CD4-positive, alpha-beta memory T cell (primary cell): ENCODE measurements around the gene MSI2. TPM values are rescaled to one million over a fixed set of nuclear protein-coding genes. Genes with fewer than 3 reads are reported as not detected.

Experiments
- CTCF ChIA-PET: fragments of 350-600 bp; sonication (Branson Sonifier 250); formaldehyde crosslinking; loops from one replicate; lab custom pipeline; 2021; ENCODE audit warnings: inconsistent platforms; ENCODE audit not compliant: partially characterized antibody; lab: Charles Lee
- POLR2A ChIA-PET: fragments of 350-600 bp; sonication (Branson Sonifier 250); formaldehyde crosslinking; loops from one replicate; lab custom pipeline; 2021; ENCODE audit not compliant: partially characterized antibody; lab: Charles Lee
- DNase-seq, 5 donors: peaks; one replicate each; pipeline versions ENCODE4 v3.0.0 to v3.0.0-alpha.2; 2020 to 2022; ENCODE audit warnings: mixed read lengths in 1 of 5
- H3K27ac ChIP-seq: one replicate; pipeline ENCODE4 v1.7.0; 2013; ENCODE audit warnings: low read depth, low read length
- H3K27me3 ChIP-seq: 2 replicates; pipeline ENCODE4 v1.7.0; 2013; ENCODE audit warnings: mild to moderate bottlenecking, low read length, moderate library complexity; ENCODE audit not compliant: insufficient read depth
- H3K36me3 ChIP-seq: 2 replicates; pipeline ENCODE4 v1.7.0; 2013; ENCODE audit warnings: mild to moderate bottlenecking, low read length, moderate library complexity; ENCODE audit not compliant: insufficient read depth
- H3K4me1 ChIP-seq: 2 replicates; pipeline ENCODE4 v1.7.0; 2013; ENCODE audit warnings: mild to moderate bottlenecking, low read length, moderate library complexity; ENCODE audit not compliant: insufficient read depth
- H3K4me3 ChIP-seq, 2 donors: one replicate each; pipeline ENCODE4 v1.7.0; 2013; ENCODE audit warnings: low read length in 2 of 2, mild to moderate bottlenecking in 1 of 2
- H3K9me3 ChIP-seq, 2 donors: one replicate each; pipeline ENCODE4 v1.7.0; 2013; ENCODE audit warnings: low read length in 2 of 2, control low read depth in 1 of 2; ENCODE audit not compliant: control insufficient read depth in 1 of 2
- H3K27ac Mint-ChIP-seq, 7 donors: one replicate each; pipeline ENCODE4 v1.8.0; 2020 to 2021; ENCODE audit warnings: mixed read lengths in 7 of 7, mild to moderate bottlenecking in 6 of 7, inconsistent platforms in 3 of 7, moderate library complexity in 3 of 7
- H3K27me3 Mint-ChIP-seq, 2 donors: one replicate each; pipeline ENCODE4 v1.8.0; 2020 to 2021; ENCODE audit warnings: mixed read lengths in 2 of 2
- H3K36me3 Mint-ChIP-seq, 2 donors: one replicate each; pipeline ENCODE4 v1.8.0; 2020 to 2021; ENCODE audit warnings: mixed read lengths in 2 of 2, inconsistent platforms in 1 of 2, mild to moderate bottlenecking in 1 of 2
- H3K4me1 Mint-ChIP-seq, 4 donors: one replicate each; pipeline ENCODE4 v1.8.0; 2020 to 2021; ENCODE audit warnings: mixed read lengths in 4 of 4, mild to moderate bottlenecking in 1 of 4
- H3K4me3 Mint-ChIP-seq, 8 donors: one replicate each; pipeline ENCODE4 v1.8.0; 2020 to 2021; ENCODE audit warnings: mixed read lengths in 8 of 8, mild to moderate bottlenecking in 7 of 8, moderate library complexity in 6 of 8, inconsistent platforms in 3 of 8
- H3K9me3 Mint-ChIP-seq, 8 donors: one replicate each; pipeline ENCODE4 v1.8.0; 2020 to 2021; ENCODE audit warnings: mixed read lengths in 8 of 8, mild to moderate bottlenecking in 5 of 8, inconsistent platforms in 3 of 8, moderate library complexity in 1 of 8
- intact Hi-C: fragments of 100-400 bp; cut with micrococcal nuclease; formaldehyde crosslinking; loops from one replicate; pipeline ENCODE4 v1.15.1; 2023
- polyA plus RNA-seq, 2 donors: library from polyadenylated mRNA; unstranded; fragments of 300-500 nt; fragmentation: Illumina TruSeq; gene quantifications; one replicate each; pipeline ENCODE4 v1.2.3, GENCODE V29; 2021
- total RNA-seq, 2 experiments: library from RNA; stranded (reverse); gene quantifications; one replicate each; pipeline ENCODE4 v1.2.3, GENCODE V29; 2021

The MSI2 gene
- total and polyA plus RNA-seq, 4 experiments from 2014 or later = 2.1 to 110 (median 55.3) TPM

DNA sequence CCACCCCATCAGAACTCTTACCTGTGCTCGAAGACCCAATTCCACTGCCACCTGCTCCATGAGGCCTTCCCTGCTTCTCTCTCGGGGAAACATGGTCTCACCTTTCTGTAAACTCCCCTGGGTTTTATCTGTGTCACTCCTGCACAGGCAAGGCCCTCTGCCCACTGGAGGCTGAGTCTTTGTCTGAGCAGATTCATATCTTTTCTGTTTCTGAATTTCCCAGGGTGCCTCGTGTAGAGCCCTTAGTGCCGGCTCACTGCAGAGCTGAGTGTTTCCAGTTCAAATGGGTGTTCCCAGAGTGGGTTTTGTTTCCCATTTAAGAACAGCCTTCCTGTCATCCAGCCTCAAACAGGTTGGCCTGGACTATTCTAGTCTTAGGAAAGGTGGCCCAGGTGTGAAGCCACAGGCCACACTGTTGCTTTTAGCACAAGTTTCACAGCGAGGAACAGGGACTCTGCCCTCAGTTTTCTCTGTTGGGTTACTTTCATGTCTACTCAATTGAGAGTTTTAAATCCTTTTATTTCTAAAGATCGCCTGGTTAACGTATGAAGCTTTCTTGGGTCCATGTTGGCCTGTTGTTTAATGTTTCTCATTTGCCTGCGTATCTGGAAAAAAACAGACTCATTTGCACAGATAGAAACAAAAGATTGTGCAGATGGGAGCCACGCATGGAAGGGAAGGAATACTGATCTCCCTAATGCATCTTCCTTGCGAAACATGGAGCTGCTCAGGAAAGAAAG lies 228.7 kb downstream of the MSI2 start:
- Mint-ChIP-seq H3K9me3 (peaks cover 0 to 2% (median 0%) of the 10 kb centered on the region in 8 donors), H3K27me3 (no peaks in the 10 kb centered on the region), H3K36me3 (peaks cover 2 to 5% of the 10 kb centered on the region in 2 donors), H3K27ac (peak overlapping the region in 2 of 7 donors; percentile 19 to 68), H3K4me1 (peaks cover 35 to 63% (median 50%) of the 10 kb centered on the region in 4 donors), H3K4me3 (peak overlapping the region in 2 of 8 donors; percentile 23 to 50)
- ChIA-PET POLR2A (no interaction called here), CTCF (no interaction called here)
- intact Hi-C loops = no loop called here
- peaks cover 28% of the 10 kb centered on the region for H3K4me1 ChIP-seq
- no peaks in the 10 kb centered on the region for H3K27me3 ChIP-seq
- no peak for DNase-seq
- H3K4me3 ChIP-seq = no peak overlapping the region
- H3K9me3 ChIP-seq = no peaks in the 10 kb centered on the region
- H3K27ac ChIP-seq = no peak overlapping the region
- H3K36me3 ChIP-seq = no peaks in the 10 kb centered on the region

GRCh38 chr17:57485566-57485865 lies 229.2 kb downstream of the MSI2 start:
- H3K36me3 ChIP-seq = no peaks in the 10 kb centered on the region
- POLR2A ChIA-PET = no interaction called here
- intact Hi-C loops = no loop called here
- Mint-ChIP-seq H3K27ac (peak overlapping the region in 2 of 7 donors; percentile 19 to 26), H3K4me3 (peak overlapping the region in 1 of 8 donors; percentile 23), H3K9me3 (peaks cover 0 to 2% (median 0%) of the 10 kb centered on the region in 8 donors), H3K27me3 (no peaks in the 10 kb centered on the region), H3K4me1 (peaks cover 33 to 60% (median 48%) of the 10 kb centered on the region in 4 donors), H3K36me3 (peaks cover 2 to 5% of the 10 kb centered on the region in 2 donors)
- peaks cover 28% of the 10 kb centered on the region for H3K4me1 ChIP-seq
- DNase-seq = no peak
- no peak overlapping the region for H3K27ac ChIP-seq
- CTCF ChIA-PET = no interaction called here
- no peak overlapping the region for H3K4me3 ChIP-seq
- no peaks in the 10 kb centered on the region for H3K27me3 ChIP-seq
- no peaks in the 10 kb centered on the region for H3K9me3 ChIP-seq

DNA sequence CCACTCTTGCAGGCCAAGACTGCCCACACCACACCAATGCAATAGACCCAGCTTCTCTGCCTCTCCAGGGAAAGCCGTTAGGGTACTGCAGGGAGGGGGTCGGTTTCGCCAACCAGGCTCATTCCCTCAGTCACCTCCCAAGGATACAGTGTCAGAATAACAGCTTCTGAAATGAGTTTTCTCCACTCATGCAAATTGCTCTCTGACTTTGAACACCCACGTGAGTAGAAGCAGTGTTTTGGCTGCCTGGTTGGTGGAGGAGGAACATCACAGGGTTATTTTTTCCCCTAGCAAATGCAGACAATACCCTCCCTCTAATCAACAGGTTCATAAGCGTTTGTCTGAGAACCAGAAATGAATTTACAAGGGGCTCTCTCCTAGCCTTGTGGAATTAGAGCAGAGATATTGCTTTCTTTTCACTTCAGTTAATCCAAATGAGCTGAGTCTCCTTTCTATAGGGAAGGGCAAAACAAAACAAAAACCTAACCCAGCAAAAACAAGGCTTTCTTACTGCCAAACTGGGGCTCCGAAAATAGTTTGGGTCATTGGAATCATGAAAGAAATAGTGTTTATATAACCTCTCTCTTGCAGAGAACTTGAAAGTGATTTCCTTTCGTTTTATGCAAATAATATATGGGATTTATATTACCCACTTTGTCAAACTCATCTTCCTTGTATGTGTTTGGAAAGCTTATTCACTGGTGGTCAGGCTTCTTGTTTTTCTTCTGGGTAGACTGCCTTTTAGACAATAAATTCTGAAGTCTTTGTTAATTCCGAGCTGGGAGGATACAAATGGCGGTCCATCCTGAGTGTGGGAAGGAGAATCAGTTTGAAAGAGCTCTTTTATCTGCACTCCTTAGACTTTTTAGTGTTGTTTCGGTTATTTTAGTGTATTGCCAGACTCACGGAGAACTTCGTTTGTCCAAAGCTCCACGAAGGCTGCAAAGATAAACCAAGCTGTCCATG lies 229.9 kb downstream of the MSI2 start:
- H3K4me1 ChIP-seq = peaks cover 28% of the 10 kb centered on the region

GRCh38 chr17:57486882-57487301 lies 230.6 kb downstream of the MSI2 start:
- intact Hi-C loops = no loop called here
- CTCF ChIA-PET = interaction anchor here (1.9 kb wide), 1 partner anchor 185 kb away, joined by 5 read pairs; no protein-coding TSS in a partner anchor
- Mint-ChIP-seq H3K27ac (peak overlapping the region in 2 of 7 donors; percentile 65 to 67), H3K36me3 (peaks cover 2 to 5% of the 10 kb centered on the region in 2 donors), H3K4me3 (no peak overlapping the region), H3K27me3 (no peaks in the 10 kb centered on the region), H3K9me3 (peaks cover 0 to 2% (median 0%) of the 10 kb centered on the region in 8 donors), H3K4me1 (peaks cover 35 to 61% (median 48%) of the 10 kb centered on the region in 4 donors)
- Histone ChIP-seq H3K36me3 (no peaks in the 10 kb centered on the region), H3K27ac (no peak overlapping the region), H3K4me1 (peaks cover 28% of the 10 kb centered on the region), H3K27me3 (no peaks in the 10 kb centered on the region), H3K4me3 (no peak overlapping the region), H3K9me3 (no peaks in the 10 kb centered on the region)
- no peak for DNase-seq
- POLR2A ChIA-PET = no interaction called here

More for the DNA sequence above, 229.9 kb downstream of the MSI2 start:
- H3K4me1 Mint-ChIP-seq = peaks cover 32 to 60% (median 46%) of the 10 kb centered on the region in 4 donors
- no peaks in the 10 kb centered on the region for H3K9me3 ChIP-seq
- peak overlapping the region in 1 of 8 donors; percentile 34 for H3K4me3 Mint-ChIP-seq
- POLR2A ChIA-PET = no interaction called here
- CTCF ChIA-PET = interaction anchor here (1.9 kb wide), 1 partner anchor 186 kb away, joined by 5 read pairs; no protein-coding TSS in a partner anchor
- no peaks in the 10 kb centered on the region for H3K27me3 Mint-ChIP-seq
- no peak overlapping the region for H3K27ac ChIP-seq
- H3K4me3 ChIP-seq = no peak overlapping the region
- H3K36me3 ChIP-seq = no peaks in the 10 kb centered on the region
- H3K36me3 Mint-ChIP-seq = peaks cover 2 to 5% of the 10 kb centered on the region in 2 donors
- H3K27ac Mint-ChIP-seq = peak overlapping the region in 4 of 7 donors; percentile 7 to 67 (median 46)
- H3K9me3 Mint-ChIP-seq = peaks cover 0 to 2% (median 0%) of the 10 kb centered on the region in 8 donors
- no peaks in the 10 kb centered on the region for H3K27me3 ChIP-seq
- intact Hi-C loops = no loop called here
- DNase-seq = no peak

DNA sequence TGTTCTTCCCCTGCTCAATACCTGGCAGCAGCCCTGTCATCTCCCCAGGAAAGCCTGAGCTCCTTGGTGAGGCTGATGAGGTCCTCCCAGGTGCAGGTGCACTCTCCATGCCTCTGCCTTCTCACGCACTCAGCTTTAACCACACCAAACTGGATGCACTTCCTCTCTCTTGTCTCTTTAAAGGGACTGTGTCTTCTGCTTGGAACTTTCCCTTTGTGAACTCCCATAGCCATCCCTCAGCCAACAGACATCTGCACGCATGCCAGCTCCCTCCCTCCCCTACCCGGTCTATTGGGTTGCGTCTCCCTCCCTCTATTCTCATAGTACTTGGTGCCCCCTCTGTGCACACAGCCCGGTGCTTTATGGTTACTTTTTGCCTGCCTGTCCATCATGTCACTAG lies 231.2 kb downstream of the MSI2 start:
- H3K27ac ChIP-seq = no peak overlapping the region
- Mint-ChIP-seq H3K27ac (peak overlapping the region in 1 of 7 donors; percentile 58), H3K9me3 (peaks cover 0 to 2% (median 0%) of the 10 kb centered on the region in 8 donors), H3K27me3 (no peaks in the 10 kb centered on the region), H3K4me3 (no peak overlapping the region), H3K4me1 (peaks cover 32 to 58% (median 46%) of the 10 kb centered on the region in 4 donors), H3K36me3 (peaks cover 2 to 5% of the 10 kb centered on the region in 2 donors)
- H3K36me3 ChIP-seq = no peaks in the 10 kb centered on the region
- ChIA-PET POLR2A (no interaction called here), CTCF (interaction anchor here (1.0 to 1.9 kb wide), 2 partner anchors 15 to 184 kb away, joined by 4 to 5 read pairs; no protein-coding TSS in a partner anchor)
- no peak overlapping the region for H3K4me3 ChIP-seq
- no peak for DNase-seq
- no peaks in the 10 kb centered on the region for H3K9me3 ChIP-seq
- H3K27me3 ChIP-seq = no peaks in the 10 kb centered on the region
- H3K4me1 ChIP-seq = peaks cover 31% of the 10 kb centered on the region
- intact Hi-C loops = no loop called here

- H3K27ac Mint-ChIP-seq = peak overlapping the region in 1 of 7 donors; percentile 81
- intact Hi-C loops = no loop called here
- no peaks in the 10 kb centered on the region for H3K27me3 Mint-ChIP-seq
- H3K4me1 ChIP-seq = peaks cover 30% of the 10 kb centered on the region
- no peak for DNase-seq
- no peak overlapping the region for H3K4me3 Mint-ChIP-seq
- no peaks in the 10 kb centered on the region for H3K27me3 ChIP-seq
- POLR2A ChIA-PET = interaction anchor here (0.7 kb wide), 1 partner anchor 8 kb away, joined by 4 read pairs; no protein-coding TSS in a partner anchor
- H3K4me1 Mint-ChIP-seq = peaks cover 30 to 49% (median 41%) of the 10 kb centered on the region in 4 donors
- CTCF ChIA-PET = interaction anchor here (0.6 to 1.5 kb wide), 2 partner anchors 11 to 48 kb away, joined by 3 to 7 read pairs; no protein-coding TSS in a partner anchor
- H3K9me3 ChIP-seq = no peaks in the 10 kb centered on the region
- no peak overlapping the region for H3K27ac ChIP-seq
- no peaks in the 10 kb centered on the region for H3K36me3 ChIP-seq
- H3K36me3 Mint-ChIP-seq = peaks cover 2 to 8% of the 10 kb centered on the region in 2 donors
- H3K4me3 ChIP-seq = no peak overlapping the region
- peaks cover 0 to 2% (median 0%) of the 10 kb centered on the region in 8 donors for H3K9me3 Mint-ChIP-seq
Observed at GRCh38 chr17:57488856-57489255, 232.5 kb downstream of the MSI2 start.
